SK-N-SH treated with all-trans-retinoic acid at 6 μM for 48 hours (cell line): ENCODE results near the gene CTNNA3.

Experiments used
- ATAC-seq: fragments of 200-7000 bp; cut with Tn5 transposase; 3 replicates; pipeline ENCODE4 v1.9.1; 2020; ENCODE audit warnings: mild to moderate bottlenecking, moderate library complexity
- ARNTL ChIP-seq: fragments of 450-650 bp; formaldehyde crosslinking; IDR thresholded peaks from 2 replicates; pipeline ENCODE4 v1.5.0; 2020; ENCODE audit warnings: low read depth, mild to moderate bottlenecking, moderate library complexity, borderline replicate concordance
- BACH2 ChIP-seq: fragments of 250-450 bp; sonication (Bioruptor Pico); IDR thresholded peaks from 2 replicates; pipeline ENCODE4 v1.9.0; 2021; ENCODE audit warnings: mild to moderate bottlenecking, borderline replicate concordance
- CREB5 ChIP-seq: fragments of 250-450 bp; sonication (Bioruptor Pico); IDR thresholded peaks from 2 replicates; pipeline ENCODE4 v1.5.1; 2020; ENCODE audit warnings: low read depth, mild to moderate bottlenecking, moderate library complexity
- CSDC2 ChIP-seq: fragments of 250-450 bp; sonication (Bioruptor Pico); IDR thresholded peaks from 2 replicates; pipeline ENCODE4 v1.5.0; 2020; ENCODE audit warnings: mild to moderate bottlenecking, moderate library complexity
- ESRRG ChIP-seq: fragments of 250-450 bp; sonication (Bioruptor Pico); IDR thresholded peaks from 2 replicates; pipeline ENCODE4 v1.6.1; 2021; ENCODE audit warnings: mild to moderate bottlenecking
- GLIS3 ChIP-seq: fragments of 250-450 bp; sonication (Bioruptor Pico); IDR thresholded peaks from 2 replicates; pipeline ENCODE4 v1.5.0; 2020; ENCODE audit warnings: mild to moderate bottlenecking, moderate library complexity
- ISL1 ChIP-seq: fragments of 250-450 bp; sonication (Bioruptor Pico); IDR thresholded peaks from 2 replicates; pipeline ENCODE4 v2.1.2; 2022; ENCODE audit warnings: mild to moderate bottlenecking, moderate library complexity
- OSR1 ChIP-seq: fragments of 250-450 bp; sonication (Bioruptor Pico); IDR thresholded peaks from 2 replicates; pipeline ENCODE4 v1.8.0; 2022; ENCODE audit warnings: moderate library complexity, mild to moderate bottlenecking, inconsistent platforms
- POU6F1 ChIP-seq: fragments of 250-450 bp; sonication (Bioruptor Pico); IDR thresholded peaks from 2 replicates; pipeline ENCODE4 v1.8.0; 2021; ENCODE audit warnings: low read depth, mild to moderate bottlenecking, moderate library complexity, borderline replicate concordance
- PPARA ChIP-seq: fragments of 250-450 bp; sonication (Bioruptor Pico); IDR thresholded peaks from 2 replicates; pipeline ENCODE4 v1.5.0; 2020; ENCODE audit warnings: mild to moderate bottlenecking, borderline replicate concordance
- RARB ChIP-seq: fragments of 250-450 bp; sonication (Bioruptor Pico); IDR thresholded peaks from 2 replicates; pipeline ENCODE4 v1.8.0; 2021; ENCODE audit warnings: mild to moderate bottlenecking, moderate library complexity
- SNAI2 ChIP-seq: fragments of 250-450 bp; sonication (Bioruptor Pico); IDR thresholded peaks from 2 replicates; pipeline ENCODE4 v1.5.0; 2020; ENCODE audit warnings: mild to moderate bottlenecking, moderate library complexity
- TCF4 ChIP-seq: fragments of 250-450 bp; sonication (Bioruptor Pico); IDR thresholded peaks from 2 replicates; pipeline ENCODE4 v1.8.0; 2021; ENCODE audit warnings: mild to moderate bottlenecking, moderate library complexity, borderline replicate concordance
- TOX ChIP-seq: fragments of 250-450 bp; sonication (Bioruptor Pico); IDR thresholded peaks from 2 replicates; pipeline ENCODE4 v1.8.0; 2021; ENCODE audit warnings: mild to moderate bottlenecking, moderate library complexity, borderline replicate concordance
- TSHZ2 ChIP-seq: fragments of 250-450 bp; sonication (Bioruptor Pico); IDR thresholded peaks from 2 replicates; pipeline ENCODE4 v1.5.0; 2020; ENCODE audit warnings: mild to moderate bottlenecking, moderate library complexity
- ZC3H10 ChIP-seq: fragments of 250-450 bp; sonication (Bioruptor Pico); IDR thresholded peaks from 2 replicates; pipeline ENCODE4 v1.5.1; 2021; ENCODE audit warnings: mild to moderate bottlenecking, moderate library complexity
- ZFP3 ChIP-seq: fragments of 250-450 bp; sonication (Bioruptor Pico); IDR thresholded peaks from 2 replicates; pipeline ENCODE4 v1.5.0; 2020; ENCODE audit warnings: mild to moderate bottlenecking, moderate library complexity
- ZFP30 ChIP-seq: fragments of 450-650 bp; formaldehyde crosslinking; IDR thresholded peaks from 2 replicates; pipeline ENCODE4 v1.5.0; 2022; ENCODE audit warnings: mild to moderate bottlenecking, moderate library complexity
- ZNF565 ChIP-seq: fragments of 450-650 bp; formaldehyde crosslinking; conservative IDR thresholded peaks from 2 replicates; pipeline ENCODE4 v1.5.0; 2020; ENCODE audit warnings: low read depth, mild to moderate bottlenecking, moderate library complexity
- ZNF70 ChIP-seq: fragments of 450-650 bp; formaldehyde crosslinking; IDR thresholded peaks from 2 replicates; pipeline ENCODE4 v1.5.0; 2020; ENCODE audit warnings: mild to moderate bottlenecking, moderate library complexity
- ZNF8 ChIP-seq: fragments of 450-650 bp; formaldehyde crosslinking; IDR thresholded peaks from 2 replicates; pipeline ENCODE4 v1.5.0; 2020; ENCODE audit warnings: mild to moderate bottlenecking, moderate library complexity

Gene CTNNA3

GRCh38 chr10:66586897-66587679 lies 1108.9 kb downstream of the CTNNA3 start (continued):
- no peak for TF ChIP-seq ZFP3 (CRISPR knock-in tag)

GRCh38 chr10:66586073-66586472 lies 1109.9 kb downstream of the CTNNA3 start:
- ATAC-seq, result 0 out of 3 replicates have a peak, but pooled peaks have one; percentile 48

GRCh38 chr10:66575251-66575855 lies 1120.6 kb downstream of the CTNNA3 start:
- no peak for ATAC-seq
- TF ChIP-seq POU6F1 (CRISPR knock-in tag) (no peak), PPARA (no peak), GLIS3 (CRISPR knock-in tag) (no peak), TOX (CRISPR knock-in tag) (no peak), ZFP30 (CRISPR knock-in tag) (no peak), ISL1 (CRISPR knock-in tag) (no peak), CREB5 (CRISPR knock-in tag) (no peak), SNAI2 (no peak), BACH2 (no peak)

More at GRCh38 chr10:66586073-66586472, 1109.9 kb downstream of the CTNNA3 start:
- no peak for TF ChIP-seq BACH2
- no peak for TF ChIP-seq TSHZ2
- TF ChIP-seq TCF4 (CRISPR knock-in tag), result no peak
- TF ChIP-seq CREB5 (CRISPR knock-in tag), result no peak
- no peak for TF ChIP-seq ZNF70 (CRISPR knock-in tag)
- no peak for TF ChIP-seq ARNTL (CRISPR knock-in tag)
- TF ChIP-seq POU6F1 (CRISPR knock-in tag), result no peak
- TF ChIP-seq SNAI2, result no peak
- no peak for TF ChIP-seq OSR1 (CRISPR knock-in tag)
- TF ChIP-seq ZC3H10 (CRISPR knock-in tag), result no peak
- no peak for TF ChIP-seq ESRRG
- no peak for TF ChIP-seq ZNF8
- no peak for TF ChIP-seq CSDC2 (CRISPR knock-in tag)
- no peak for TF ChIP-seq ZFP30 (CRISPR knock-in tag)
- no peak for TF ChIP-seq PPARA

- no peak for ATAC-seq
- TF ChIP-seq OSR1 (CRISPR knock-in tag) (no peak), ZFP30 (CRISPR knock-in tag) (no peak), ZFP3 (CRISPR knock-in tag) (no peak), TCF4 (CRISPR knock-in tag) (no peak), ZNF565 (CRISPR knock-in tag) (no peak), RARB (CRISPR knock-in tag) (no peak), ESRRG (no peak), PPARA (no peak), GLIS3 (CRISPR knock-in tag) (no peak), SNAI2 (no peak), POU6F1 (CRISPR knock-in tag) (no peak), TOX (CRISPR knock-in tag) (no peak), CSDC2 (CRISPR knock-in tag) (no peak)
These were observed 1123.3 kb downstream of the CTNNA3 start for GRCh38 chr10:66572700-66573099.
